WERI-Rb-1 (cell line): ENCODE data around the gene ACTL6B.
A peak's percentile ranks its signal among the peaks of the same experiment; 100 is the strongest.

Experiments
- DNase-seq: peaks from one replicate; pipeline ENCODE4 v3.0.0-alpha.2; 2020
- H3K27ac ChIP-seq: fragments of 250-450 bp; sonication (Bioruptor Pico); 2 replicates; pipeline ENCODE4 v1.5.1; 2020; ENCODE audit warnings: mild to moderate bottlenecking, moderate library complexity
- H3K27me3 ChIP-seq: fragments of 250-450 bp; sonication (Bioruptor Pico); 2 replicates; pipeline ENCODE4 v1.5.1; 2021; ENCODE audit warnings: mild to moderate bottlenecking, low read depth, moderate library complexity; ENCODE audit not compliant: insufficient read depth, severe bottlenecking
- H3K36me3 ChIP-seq: fragments of 250-450 bp; sonication (Bioruptor Pico); 2 replicates; pipeline ENCODE4 v1.5.1; 2020; ENCODE audit warnings: mild to moderate bottlenecking, moderate library complexity
- H3K4me3 ChIP-seq: 2 replicates; pipeline ENCODE4 v1.5.1; 2011; ENCODE audit warnings: low read depth, mild to moderate bottlenecking, control low read depth, low read length
- H3K9me3 ChIP-seq: fragments of 250-450 bp; sonication (Bioruptor Pico); 2 replicates; pipeline ENCODE4 v1.5.1; 2021; ENCODE audit warnings: mild to moderate bottlenecking, moderate library complexity; ENCODE audit not compliant: severe bottlenecking
- CTCF ChIP-seq: IDR thresholded peaks from 2 replicates; pipeline ENCODE4 v1.5.1; 2011; ENCODE audit warnings: low read depth, mild to moderate bottlenecking, control low read depth, inconsistent platforms, low read length

The ACTL6B gene

DNA sequence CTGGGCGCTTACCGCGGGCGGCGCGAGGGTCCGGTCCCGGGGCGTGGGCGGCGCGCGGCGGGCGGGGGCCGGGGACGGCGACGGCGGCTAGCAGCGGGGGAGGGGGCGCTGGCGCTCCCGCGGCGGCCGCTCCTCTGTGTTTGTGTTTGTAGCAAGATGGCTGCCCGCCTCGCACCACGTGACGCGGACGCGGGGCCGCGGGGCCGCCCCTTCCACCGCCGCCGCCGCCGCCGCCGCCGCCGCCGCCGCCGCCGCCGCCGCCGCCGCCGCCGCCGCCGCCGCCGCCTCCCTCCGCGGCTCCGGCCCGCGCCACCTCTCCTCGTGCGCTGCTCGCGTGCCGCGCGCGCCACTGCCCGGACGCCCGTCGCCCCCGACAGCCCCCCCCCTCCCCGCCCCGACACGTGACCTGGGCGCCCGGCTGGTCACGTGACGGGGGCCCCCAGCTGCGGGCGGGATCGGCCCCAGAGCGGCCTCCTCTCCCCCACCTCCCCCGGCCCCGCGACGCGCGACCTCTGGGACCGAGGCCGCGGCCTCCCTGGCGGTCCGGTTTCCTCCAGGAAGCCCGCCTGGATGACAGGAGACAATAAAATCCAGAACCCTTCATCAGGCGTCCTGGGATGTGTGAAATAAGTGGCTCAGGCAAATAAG lies 38.0 kb upstream of the ACTL6B start, which contains the start of gene GIGYF1:
Gene GIGYF1 (minus strand): TSS at position 153 of the 648 bp plus-strand sequence. CDS start 6,012 bp downstream, outside the sequence.
- no peak for TF ChIP-seq CTCF
- Histone ChIP-seq H3K4me3 (peak within 1 kb of the TSS; percentile 91), H3K27ac (peak within 1 kb of the TSS; percentile 86), H3K36me3 (peaks cover 26% of the 10 kb centered on the region), H3K9me3 (no peaks in the 10 kb centered on the region), H3K27me3 (peaks cover 2% of the 10 kb centered on the region)
- DNase-seq: peak; percentile 70

DNA sequence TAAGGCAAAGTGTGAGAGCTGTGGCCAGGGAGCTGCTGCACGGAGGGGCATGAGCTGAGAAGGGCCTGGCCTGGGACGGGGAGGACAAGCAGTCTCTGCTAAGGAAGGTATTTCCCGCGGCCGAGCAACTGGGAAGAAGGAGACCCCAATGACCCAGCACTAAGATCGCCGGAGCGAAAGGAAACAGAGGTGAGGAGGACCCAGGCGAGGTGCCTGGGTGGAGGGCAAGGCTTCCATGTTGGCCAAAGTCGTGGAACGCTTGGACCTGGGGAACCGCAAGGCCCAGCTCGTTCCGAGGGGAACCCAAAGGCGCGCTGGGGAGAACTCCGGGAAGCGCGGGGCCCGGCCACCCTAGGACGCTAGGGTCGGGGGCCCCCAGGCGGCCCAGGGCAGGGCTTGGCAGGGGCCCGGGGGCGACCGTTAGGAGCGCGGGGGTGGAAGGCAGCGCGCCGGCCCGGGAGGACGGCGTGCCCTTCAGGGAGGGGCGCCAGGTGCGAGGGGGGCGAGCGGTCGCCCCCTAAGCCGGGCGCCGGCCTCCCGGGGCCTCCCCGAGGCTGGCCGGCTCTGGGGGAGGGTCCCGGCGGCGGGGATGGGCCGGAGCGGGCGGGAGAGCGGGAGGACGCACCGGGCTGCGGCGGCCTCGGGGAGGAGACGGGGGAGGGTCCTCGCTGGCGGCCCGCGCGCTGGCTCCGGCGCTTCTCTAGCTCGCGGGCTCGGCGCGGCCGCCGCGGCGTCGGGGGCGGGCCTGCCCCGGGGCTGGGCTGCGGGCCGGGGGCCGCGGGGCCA lies 37.3 kb upstream of the ACTL6B start:
- DNase-seq: no peak
- Histone ChIP-seq H3K27me3 (no peaks in the 10 kb centered on the region), H3K27ac (peak overlapping the region; percentile 86), H3K36me3 (peaks cover 33% of the 10 kb centered on the region), H3K9me3 (no peaks in the 10 kb centered on the region), H3K4me3 (peak overlapping the region; percentile 91)
- no peak for TF ChIP-seq CTCF

GRCh38 chr7:100692578-100692961 lies 36.3 kb upstream of the ACTL6B start:
- no peak overlapping the region for H3K27ac ChIP-seq
- DNase-seq: no peak
- peak overlapping the region; percentile 91 for H3K4me3 ChIP-seq
- no peak for TF ChIP-seq CTCF
- H3K36me3 ChIP-seq: peaks cover 42% of the 10 kb centered on the region
- H3K27me3 ChIP-seq: no peaks in the 10 kb centered on the region
- no peaks in the 10 kb centered on the region for H3K9me3 ChIP-seq

GRCh38 chr7:100691676-100692577 lies 35.7 kb upstream of the ACTL6B start:
- H3K9me3 ChIP-seq: no peaks in the 10 kb centered on the region
- TF ChIP-seq CTCF: peak; percentile 78
- no peaks in the 10 kb centered on the region for H3K27me3 ChIP-seq
- DNase-seq: peak; percentile 87
- no peak overlapping the region for H3K4me3 ChIP-seq
- peaks cover 47% of the 10 kb centered on the region for H3K36me3 ChIP-seq
- peak overlapping the region; percentile 30 for H3K27ac ChIP-seq

DNA sequence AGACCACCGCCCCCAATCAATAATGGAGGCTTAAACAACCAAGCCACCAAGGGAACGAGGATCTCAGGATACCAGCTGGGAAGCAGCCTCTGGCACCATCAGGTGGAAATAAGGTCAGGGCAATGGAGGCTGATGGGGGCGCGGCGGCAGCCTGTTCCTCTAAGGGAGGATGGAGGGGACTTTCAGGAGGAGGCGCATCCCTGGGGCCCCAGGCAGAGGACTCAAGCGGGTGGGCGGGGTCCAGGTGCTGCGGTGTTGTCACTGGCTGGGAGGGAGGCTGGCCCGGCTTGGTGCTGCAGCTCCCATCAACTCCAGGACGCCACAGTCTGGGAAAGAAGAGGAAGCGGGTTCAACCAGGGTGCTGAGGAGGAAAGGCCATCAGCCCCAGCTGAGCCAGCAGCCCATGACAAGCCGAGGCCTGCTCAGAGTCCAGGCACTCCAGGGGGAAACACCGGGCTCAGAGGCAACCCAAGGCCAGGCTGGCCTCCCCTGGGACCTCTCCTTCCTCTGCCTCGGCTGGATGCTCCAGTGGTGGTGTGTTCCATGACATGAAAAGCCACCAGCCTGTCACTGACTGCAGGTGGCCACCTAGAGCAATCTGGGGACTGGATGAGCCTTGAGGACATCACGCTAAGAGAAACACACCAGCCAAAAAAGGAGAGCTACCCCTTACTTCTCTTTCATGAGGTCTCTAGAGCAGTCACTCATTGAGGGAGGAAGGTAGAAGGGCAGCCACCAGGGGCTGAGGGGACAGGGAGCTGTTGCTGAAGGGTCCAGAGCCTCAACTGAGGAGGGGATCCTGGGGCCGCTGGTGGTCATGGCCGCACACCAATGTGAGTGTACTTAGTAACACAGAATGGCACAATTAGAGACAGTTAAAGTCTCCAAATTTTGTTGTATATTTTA lies 33.2 kb upstream of the ACTL6B start:
- H3K36me3 ChIP-seq: peaks cover 68% of the 10 kb centered on the region
- no peak for DNase-seq
- H3K27ac ChIP-seq: no peak overlapping the region
- no peaks in the 10 kb centered on the region for H3K9me3 ChIP-seq
- H3K4me3 ChIP-seq: no peak overlapping the region
- TF ChIP-seq CTCF: no peak
- H3K27me3 ChIP-seq: no peaks in the 10 kb centered on the region
